H9 (cell line): ENCODE data around the gene TMEM205. TPM values are rescaled to one million over a fixed set of nuclear protein-coding genes. Genes with fewer than 3 reads are reported as not detected.

Experiments
- DNase-seq: peaks from one replicate; pipeline ENCODE4 v3.0.0-alpha.2; 2017
- H2AFZ ChIP-seq: one replicate; pipeline ENCODE4 v1.6.1; 2013; ENCODE audit warnings: mild to moderate bottlenecking, low read length, control low read depth, moderate library complexity
- H2AK5ac ChIP-seq: 2 replicates; pipeline ENCODE4 v1.6.1; 2013; ENCODE audit warnings: low read length, control low read depth, mixed read lengths; ENCODE audit not compliant: insufficient read length
- H2BK120ac ChIP-seq: one replicate; pipeline ENCODE4 v1.6.1; 2013; ENCODE audit warnings: low read depth, mild to moderate bottlenecking, low read length, control low read depth, inconsistent platforms; ENCODE audit not compliant: poor library complexity, severe bottlenecking
- H2BK12ac ChIP-seq: 2 replicates; pipeline ENCODE4 v1.6.1; 2013; ENCODE audit warnings: low read length, control low read depth, mixed read lengths, low read depth; ENCODE audit not compliant: insufficient read length
- H2BK15ac ChIP-seq: 2 replicates; pipeline ENCODE4 v1.6.1; 2013; ENCODE audit warnings: low read depth, low read length, control low read depth
- H2BK20ac ChIP-seq: one replicate; pipeline ENCODE4 v1.6.1; 2013; ENCODE audit warnings: low read depth, mild to moderate bottlenecking, low read length, control low read depth, inconsistent platforms; ENCODE audit not compliant: poor library complexity, severe bottlenecking
- H2BK5ac ChIP-seq: 2 replicates; pipeline ENCODE4 v1.6.1; 2013; ENCODE audit warnings: low read length, control low read depth, mixed read lengths; ENCODE audit not compliant: insufficient read length
- H3K14ac ChIP-seq: 2 replicates; pipeline ENCODE4 v1.6.1; 2013; ENCODE audit warnings: low read length, control low read depth; ENCODE audit not compliant: insufficient read depth
- H3K18ac ChIP-seq: 2 replicates; pipeline ENCODE4 v1.6.1; 2013; ENCODE audit warnings: low read depth, mild to moderate bottlenecking, mixed read lengths, low read length, control low read depth; ENCODE audit not compliant: insufficient read length
- H3K23ac ChIP-seq: 2 replicates; pipeline ENCODE4 v1.6.1; 2013; ENCODE audit warnings: low read length, control low read depth, mixed read lengths, low read depth; ENCODE audit not compliant: insufficient read length
- H3K23me2 ChIP-seq: 2 replicates; pipeline ENCODE4 v1.6.1; 2013; ENCODE audit warnings: low read depth, mild to moderate bottlenecking, mixed read lengths, low read length, control low read depth; ENCODE audit not compliant: insufficient read length, poor library complexity, severe bottlenecking
- H3K27ac ChIP-seq: 2 replicates; pipeline ENCODE4 v1.5.1; 2013; ENCODE audit warnings: low read length, control low read depth, mixed read lengths, low read depth; ENCODE audit not compliant: insufficient read length
- H3K27me3 ChIP-seq: 2 replicates; pipeline ENCODE4 v1.6.1; 2013; ENCODE audit warnings: low read length, control low read depth, inconsistent platforms; ENCODE audit not compliant: insufficient read depth
- H3K4ac ChIP-seq: 2 replicates; pipeline ENCODE4 v1.6.1; 2013; ENCODE audit warnings: low read depth, mild to moderate bottlenecking, control low read depth, inconsistent platforms, low read length, moderate library complexity
- H3K4me1 ChIP-seq: 2 replicates; pipeline ENCODE4 v1.6.1; 2013; ENCODE audit warnings: low read length, control low read depth, inconsistent platforms; ENCODE audit not compliant: insufficient read depth
- H3K4me2 ChIP-seq: 2 replicates; pipeline ENCODE4 v1.6.1; 2013; ENCODE audit warnings: low read length, control low read depth, mixed read lengths; ENCODE audit not compliant: insufficient read length, insufficient read depth
- H3K56ac ChIP-seq: 2 replicates; pipeline ENCODE4 v1.6.1; 2013; ENCODE audit warnings: low read depth, mild to moderate bottlenecking, mixed read lengths, low read length, control low read depth; ENCODE audit not compliant: insufficient read length
- H3K79me1 ChIP-seq: 2 replicates; pipeline ENCODE4 v1.6.1; 2013; ENCODE audit warnings: low read depth, mild to moderate bottlenecking, moderate library complexity, low read length, control low read depth, inconsistent platforms; ENCODE audit not compliant: insufficient read depth, poor library complexity, severe bottlenecking
- H3K79me2 ChIP-seq: 2 replicates; pipeline ENCODE4 v1.6.1; 2013; ENCODE audit warnings: low read length, control low read depth, inconsistent platforms; ENCODE audit not compliant: insufficient read depth
- H3K9ac ChIP-seq: 2 replicates; pipeline ENCODE4 v1.6.1; 2013; ENCODE audit warnings: low read length, control low read depth, mixed read lengths; ENCODE audit not compliant: insufficient read length; ENCODE audit errors: extremely low read depth
- H3K9me3 ChIP-seq: one replicate; pipeline ENCODE4 v1.6.1; 2013; ENCODE audit warnings: low read depth, low read length, inconsistent platforms; ENCODE audit not compliant: control insufficient read depth
- H3T11ph ChIP-seq: one replicate; pipeline ENCODE4 v1.6.1; 2013; ENCODE audit warnings: mild to moderate bottlenecking, low read length, control low read depth, inconsistent platforms
- H4K20me1 ChIP-seq: one replicate; pipeline ENCODE4 v1.6.1; 2013; ENCODE audit not compliant: control insufficient read depth, insufficient read length, insufficient read depth
- H4K5ac ChIP-seq: 2 replicates; pipeline ENCODE4 v1.6.1; 2013; ENCODE audit warnings: low read depth, mild to moderate bottlenecking, mixed read lengths, low read length, control low read depth; ENCODE audit not compliant: insufficient read length
- H4K8ac ChIP-seq: replicated peaks from 2 replicates; pipeline ENCODE4 v1.6.1; 2013; ENCODE audit warnings: low read length, control low read depth, mixed read lengths, low read depth; ENCODE audit not compliant: insufficient read length
- H4K91ac ChIP-seq: 2 replicates; pipeline ENCODE4 v1.6.1; 2013; ENCODE audit warnings: low read depth, mild to moderate bottlenecking, moderate library complexity, mixed read lengths, low read length, control low read depth; ENCODE audit not compliant: insufficient read length
- H3K27ac Mint-ChIP-seq, 3 experiments: 2 replicates in 2 of 3; 3 replicates in 1 of 3; pipeline ENCODE4 v1.8.0; 2020 to 2021; ENCODE audit warnings: mixed read lengths in 3 of 3, mild to moderate bottlenecking in 1 of 3, moderate library complexity in 1 of 3
- H3K27me3 Mint-ChIP-seq: 2 replicates; pipeline ENCODE4 v1.8.0; 2021; ENCODE audit warnings: low read depth, mild to moderate bottlenecking, moderate library complexity, mixed read lengths
- H3K36me3 Mint-ChIP-seq, 3 experiments: 2 replicates in 2 of 3; 3 replicates in 1 of 3; pipeline ENCODE4 v1.8.0; 2020 to 2021; ENCODE audit warnings: low read depth in 3 of 3, mixed read lengths in 3 of 3; ENCODE audit not compliant: insufficient read depth in 1 of 3
- H3K4me1 Mint-ChIP-seq, 2 experiments: 2 replicates each; pipeline ENCODE4 v1.8.0; 2020; ENCODE audit warnings: mixed read lengths in 2 of 2
- H3K4me3 Mint-ChIP-seq, 2 experiments: 2 replicates in 1 of 2; 3 replicates in 1 of 2; pipeline ENCODE4 v1.8.0; 2020 to 2021; ENCODE audit warnings: mild to moderate bottlenecking in 2 of 2, mixed read lengths in 2 of 2, moderate library complexity in 1 of 2
- H3K9me3 Mint-ChIP-seq, 2 experiments: 2 replicates in 1 of 2; 3 replicates in 1 of 2; pipeline ENCODE4 v1.8.0; 2020; ENCODE audit warnings: mild to moderate bottlenecking in 2 of 2, mixed read lengths in 2 of 2, moderate library complexity in 1 of 2
- WGBS: extraction: QIAGEN DNeasy Blood & Tissue Kit; methylation state at CpG from one replicate; pipeline ENCODE4 v1.1.7; 2013; ENCODE audit warnings: missing lambda C conversion rate, low lambda C conversion rate, mixed read lengths; ENCODE audit not compliant: insufficient read length; ENCODE audit errors: extremely low coverage; 5-methylcytosine and 5-hydroxymethylcytosine counted together
- total RNA-seq: library from RNA; stranded (reverse); gene quantifications from 2 replicates; pipeline ENCODE4 v1.2.1, GENCODE V29; 2021
- TF ChIP-seq, protein P1 (sequence below): fragments of 200-600 bp; sonication (generic); conservative IDR thresholded peaks from 3 replicates; pipeline ENCODE4 v1.8.0; 2021; ENCODE audit warnings: antibody characterized with exemption, mild to moderate bottlenecking

TMEM205 gene
- total RNA-seq, 1 experiment from 2014 or later = 69.7 TPM

DNA sequence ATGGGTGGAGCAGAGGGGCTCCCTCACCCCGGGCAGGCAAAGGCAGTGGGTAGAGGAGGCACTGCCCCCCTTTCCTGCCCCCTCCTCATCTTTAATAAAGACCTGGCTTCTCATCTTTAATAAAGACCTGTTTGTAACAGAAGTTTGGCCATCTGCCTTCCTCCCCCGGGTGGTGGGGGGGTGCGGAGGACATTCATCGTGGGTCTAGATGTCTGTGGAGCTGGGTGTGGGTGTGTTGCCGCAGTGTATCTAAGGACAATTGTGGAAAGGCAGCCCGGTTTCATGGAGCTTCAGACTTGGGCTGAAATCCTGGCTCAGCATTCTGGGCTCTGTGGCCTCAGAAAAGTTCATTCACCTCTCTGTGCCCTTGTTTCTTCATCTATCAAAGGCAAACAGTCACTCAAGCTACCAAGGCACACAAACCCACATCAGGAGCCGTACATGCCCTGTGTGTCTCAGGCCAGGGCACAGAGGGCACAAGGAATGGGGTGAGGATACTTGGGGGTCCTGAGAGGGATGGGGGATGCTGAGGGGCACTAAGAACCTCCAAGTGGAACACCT, 19.6 kb upstream of the TMEM205 start:
- peak overlapping the region in 1 of 3 experiments; percentile 54; a peak in 1 of 7 replicates for H3K27ac Mint-ChIP-seq
- Histone ChIP-seq H2BK15ac (no peak overlapping the region), H2BK5ac (no peak overlapping the region), H3K18ac (no peak overlapping the region), H4K5ac (no peak overlapping the region), H3K9ac (no peak overlapping the region), H3K23ac (no peak overlapping the region), H3K23me2 (peaks cover 12% of the 10 kb centered on the region), H4K91ac (no peak overlapping the region), H4K20me1 (no peaks in the 10 kb centered on the region), H3K14ac (no peak overlapping the region), H3K79me2 (no peaks in the 10 kb centered on the region), H2AK5ac (no peak overlapping the region), H3K27me3 (no peaks in the 10 kb centered on the region; the same call in 1 of the 2 replicates), H3K56ac (no peak overlapping the region), H3K79me1 (no peaks in the 10 kb centered on the region), H2BK20ac (no peak overlapping the region), H2BK120ac (no peak overlapping the region), H3T11ph (no peak overlapping the region), H3K4ac (no peak overlapping the region), H3K4me2 (no peak overlapping the region), H3K27ac (no peak overlapping the region), H2AFZ (no peak overlapping the region), H2BK12ac (no peak overlapping the region), H4K8ac (no peak overlapping the region), H3K4me1 (no peaks in the 10 kb centered on the region; the same call in 1 of the 2 replicates), H3K9me3 (no peaks in the 10 kb centered on the region)
- no peaks in the 10 kb centered on the region; a peak in 1 of 5 replicates for H3K9me3 Mint-ChIP-seq
- H3K4me3 Mint-ChIP-seq = no peak overlapping the region
- peaks cover 2 to 13% (median 5%) of the 10 kb centered on the region in 3 experiments; a peak in 6 of 7 replicates for H3K36me3 Mint-ChIP-seq
- no peak for DNase-seq
- peaks cover 6 to 15% of the 10 kb centered on the region in 2 experiments for H3K4me1 Mint-ChIP-seq
- TF ChIP-seq, protein P1, sequence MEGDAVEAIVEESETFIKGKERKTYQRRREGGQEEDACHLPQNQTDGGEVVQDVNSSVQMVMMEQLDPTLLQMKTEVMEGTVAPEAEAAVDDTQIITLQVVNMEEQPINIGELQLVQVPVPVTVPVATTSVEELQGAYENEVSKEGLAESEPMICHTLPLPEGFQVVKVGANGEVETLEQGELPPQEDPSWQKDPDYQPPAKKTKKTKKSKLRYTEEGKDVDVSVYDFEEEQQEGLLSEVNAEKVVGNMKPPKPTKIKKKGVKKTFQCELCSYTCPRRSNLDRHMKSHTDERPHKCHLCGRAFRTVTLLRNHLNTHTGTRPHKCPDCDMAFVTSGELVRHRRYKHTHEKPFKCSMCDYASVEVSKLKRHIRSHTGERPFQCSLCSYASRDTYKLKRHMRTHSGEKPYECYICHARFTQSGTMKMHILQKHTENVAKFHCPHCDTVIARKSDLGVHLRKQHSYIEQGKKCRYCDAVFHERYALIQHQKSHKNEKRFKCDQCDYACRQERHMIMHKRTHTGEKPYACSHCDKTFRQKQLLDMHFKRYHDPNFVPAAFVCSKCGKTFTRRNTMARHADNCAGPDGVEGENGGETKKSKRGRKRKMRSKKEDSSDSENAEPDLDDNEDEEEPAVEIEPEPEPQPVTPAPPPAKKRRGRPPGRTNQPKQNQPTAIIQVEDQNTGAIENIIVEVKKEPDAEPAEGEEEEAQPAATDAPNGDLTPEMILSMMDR = no peak
- H3K27me3 Mint-ChIP-seq = peaks cover 6% of the 10 kb centered on the region
- no CpG with 5 or more reads among the region's 7 CpGs for WGBS
